ENCODE results near the gene DEGS2. TPM values are rescaled to one million over a fixed set of nuclear protein-coding genes. Genes with fewer than 3 reads are reported as not detected.

DEGS2 gene
- total and polyA plus RNA-seq, 2 experiments from 2014 or later, result 0.63 to 2.2 TPM

DNA sequence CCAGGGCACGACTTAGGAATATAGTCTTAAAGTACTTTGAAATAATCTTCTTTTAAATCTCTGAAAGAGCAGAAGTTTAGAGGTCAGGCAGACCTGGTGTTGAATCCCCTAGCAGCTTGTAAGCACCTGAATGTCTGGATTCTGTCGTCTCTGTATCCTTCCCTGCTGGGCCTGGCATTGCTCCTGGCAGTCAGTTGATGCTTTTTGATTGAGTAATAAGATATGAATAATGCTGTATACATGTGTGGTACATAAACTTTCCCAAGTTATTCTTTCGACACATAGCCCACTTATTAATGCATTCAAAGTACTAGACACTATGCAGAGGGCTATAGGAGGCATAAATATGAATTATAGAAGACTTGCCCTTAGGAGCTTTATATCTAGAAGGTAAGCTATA, 62.8 kb downstream of the DEGS2 start:
- DNase-seq (ENCODE audit: low spot score), result no peak
- Histone ChIP-seq H3K4me3 (no peak overlapping the region), H3K27ac (ENCODE audit: low read depth) (no peak overlapping the region), H4K20me1 (replicated peaks; ENCODE audit: insufficient read depth) (no peaks in the 10 kb centered on the region; the same call in 1 of the 2 replicates), H3K36me3 (ENCODE audit: insufficient read depth) (no peaks in the 10 kb centered on the region), H2AFZ (no peak overlapping the region), H3K4me2 (no peak overlapping the region), H3K27me3 (ENCODE audit: insufficient read depth) (no peaks in the 10 kb centered on the region), H3K9me2 (ENCODE audit: insufficient read depth) (no peaks in the 10 kb centered on the region), H3K79me2 (replicated peaks; ENCODE audit: insufficient read depth) (no peaks in the 10 kb centered on the region), H3F3A (replicated peaks; ENCODE audit: low read depth) (no peaks in the 10 kb centered on the region), H3K4me1 (ENCODE audit: insufficient read depth) (no peaks in the 10 kb centered on the region)
- no peak for ATAC-seq
- H3K4me1 Mint-ChIP-seq, result no peaks in the 10 kb centered on the region
- H3K27ac Mint-ChIP-seq, result no peak overlapping the region
- no peak overlapping the region for H3K4me3 Mint-ChIP-seq
- H3K27me3 Mint-ChIP-seq (ENCODE audit: insufficient read depth, low read depth, poor library complexity), result no peaks in the 10 kb centered on the region
- H3K36me3 Mint-ChIP-seq (ENCODE audit: low read depth), result no peaks in the 10 kb centered on the region
- no peaks in the 10 kb centered on the region for H3K9me3 Mint-ChIP-seq
- TF ChIP-seq, protein P1, sequence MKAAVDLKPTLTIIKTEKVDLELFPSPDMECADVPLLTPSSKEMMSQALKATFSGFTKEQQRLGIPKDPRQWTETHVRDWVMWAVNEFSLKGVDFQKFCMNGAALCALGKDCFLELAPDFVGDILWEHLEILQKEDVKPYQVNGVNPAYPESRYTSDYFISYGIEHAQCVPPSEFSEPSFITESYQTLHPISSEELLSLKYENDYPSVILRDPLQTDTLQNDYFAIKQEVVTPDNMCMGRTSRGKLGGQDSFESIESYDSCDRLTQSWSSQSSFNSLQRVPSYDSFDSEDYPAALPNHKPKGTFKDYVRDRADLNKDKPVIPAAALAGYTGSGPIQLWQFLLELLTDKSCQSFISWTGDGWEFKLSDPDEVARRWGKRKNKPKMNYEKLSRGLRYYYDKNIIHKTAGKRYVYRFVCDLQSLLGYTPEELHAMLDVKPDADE (IDR thresholded peaks at IDR 0.05), result no peak
- TF ChIP-seq STAT1 (IDR thresholded peaks at IDR 0.05; ENCODE audit: unreplicated experiment), result no peak
- TF ChIP-seq, protein P2, sequence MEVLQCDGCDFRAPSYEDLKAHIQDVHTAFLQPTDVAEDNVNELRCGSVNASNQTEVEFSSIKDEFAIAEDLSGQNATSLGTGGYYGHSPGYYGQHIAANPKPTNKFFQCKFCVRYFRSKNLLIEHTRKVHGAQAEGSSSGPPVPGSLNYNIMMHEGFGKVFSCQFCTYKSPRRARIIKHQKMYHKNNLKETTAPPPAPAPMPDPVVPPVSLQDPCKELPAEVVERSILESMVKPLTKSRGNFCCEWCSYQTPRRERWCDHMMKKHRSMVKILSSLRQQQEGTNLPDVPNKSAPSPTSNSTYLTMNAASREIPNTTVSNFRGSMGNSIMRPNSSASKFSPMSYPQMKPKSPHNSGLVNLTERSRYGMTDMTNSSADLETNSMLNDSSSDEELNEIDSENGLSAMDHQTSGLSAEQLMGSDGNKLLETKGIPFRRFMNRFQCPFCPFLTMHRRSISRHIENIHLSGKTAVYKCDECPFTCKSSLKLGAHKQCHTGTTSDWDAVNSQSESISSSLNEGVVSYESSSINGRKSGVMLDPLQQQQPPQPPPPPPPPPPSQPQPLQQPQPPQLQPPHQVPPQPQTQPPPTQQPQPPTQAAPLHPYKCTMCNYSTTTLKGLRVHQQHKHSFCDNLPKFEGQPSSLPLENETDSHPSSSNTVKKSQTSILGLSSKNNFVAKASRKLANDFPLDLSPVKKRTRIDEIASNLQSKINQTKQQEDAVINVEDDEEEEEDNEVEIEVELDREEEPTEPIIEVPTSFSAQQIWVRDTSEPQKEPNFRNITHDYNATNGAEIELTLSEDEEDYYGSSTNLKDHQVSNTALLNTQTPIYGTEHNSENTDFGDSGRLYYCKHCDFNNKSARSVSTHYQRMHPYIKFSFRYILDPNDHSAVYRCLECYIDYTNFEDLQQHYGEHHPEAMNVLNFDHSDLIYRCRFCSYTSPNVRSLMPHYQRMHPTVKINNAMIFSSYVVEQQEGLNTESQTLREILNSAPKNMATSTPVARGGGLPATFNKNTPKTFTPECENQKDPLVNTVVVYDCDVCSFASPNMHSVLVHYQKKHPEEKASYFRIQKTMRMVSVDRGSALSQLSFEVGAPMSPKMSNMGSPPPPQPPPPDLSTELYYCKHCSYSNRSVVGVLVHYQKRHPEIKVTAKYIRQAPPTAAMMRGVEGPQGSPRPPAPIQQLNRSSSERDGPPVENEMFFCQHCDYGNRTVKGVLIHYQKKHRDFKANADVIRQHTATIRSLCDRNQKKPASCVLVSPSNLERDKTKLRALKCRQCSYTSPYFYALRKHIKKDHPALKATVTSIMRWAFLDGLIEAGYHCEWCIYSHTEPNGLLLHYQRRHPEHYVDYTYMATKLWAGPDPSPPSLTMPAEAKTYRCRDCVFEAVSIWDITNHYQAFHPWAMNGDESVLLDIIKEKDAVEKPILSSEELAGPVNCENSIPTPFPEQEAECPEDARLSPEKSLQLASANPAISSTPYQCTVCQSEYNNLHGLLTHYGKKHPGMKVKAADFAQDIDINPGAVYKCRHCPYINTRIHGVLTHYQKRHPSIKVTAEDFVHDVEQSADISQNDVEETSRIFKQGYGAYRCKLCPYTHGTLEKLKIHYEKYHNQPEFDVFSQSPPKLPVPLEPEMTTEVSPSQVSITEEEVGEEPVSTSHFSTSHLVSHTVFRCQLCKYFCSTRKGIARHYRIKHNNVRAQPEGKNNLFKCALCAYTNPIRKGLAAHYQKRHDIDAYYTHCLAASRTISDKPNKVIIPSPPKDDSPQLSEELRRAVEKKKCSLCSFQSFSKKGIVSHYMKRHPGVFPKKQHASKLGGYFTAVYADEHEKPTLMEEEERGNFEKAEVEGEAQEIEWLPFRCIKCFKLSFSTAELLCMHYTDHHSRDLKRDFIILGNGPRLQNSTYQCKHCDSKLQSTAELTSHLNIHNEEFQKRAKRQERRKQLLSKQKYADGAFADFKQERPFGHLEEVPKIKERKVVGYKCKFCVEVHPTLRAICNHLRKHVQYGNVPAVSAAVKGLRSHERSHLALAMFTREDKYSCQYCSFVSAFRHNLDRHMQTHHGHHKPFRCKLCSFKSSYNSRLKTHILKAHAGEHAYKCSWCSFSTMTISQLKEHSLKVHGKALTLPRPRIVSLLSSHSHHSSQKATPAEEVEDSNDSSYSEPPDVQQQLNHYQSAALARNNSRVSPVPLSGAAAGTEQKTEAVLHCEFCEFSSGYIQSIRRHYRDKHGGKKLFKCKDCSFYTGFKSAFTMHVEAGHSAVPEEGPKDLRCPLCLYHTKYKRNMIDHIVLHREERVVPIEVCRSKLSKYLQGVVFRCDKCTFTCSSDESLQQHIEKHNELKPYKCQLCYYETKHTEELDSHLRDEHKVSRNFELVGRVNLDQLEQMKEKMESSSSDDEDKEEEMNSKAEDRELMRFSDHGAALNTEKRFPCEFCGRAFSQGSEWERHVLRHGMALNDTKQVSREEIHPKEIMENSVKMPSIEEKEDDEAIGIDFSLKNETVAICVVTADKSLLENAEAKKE (CRISPR knock-in tag; IDR thresholded peaks at IDR 0.05), result no peak
- TF ChIP-seq POLR2AphosphoS5 (IDR thresholded peaks at IDR 0.05; ENCODE audit: low read depth), result no peak
- TF ChIP-seq, protein P3, sequence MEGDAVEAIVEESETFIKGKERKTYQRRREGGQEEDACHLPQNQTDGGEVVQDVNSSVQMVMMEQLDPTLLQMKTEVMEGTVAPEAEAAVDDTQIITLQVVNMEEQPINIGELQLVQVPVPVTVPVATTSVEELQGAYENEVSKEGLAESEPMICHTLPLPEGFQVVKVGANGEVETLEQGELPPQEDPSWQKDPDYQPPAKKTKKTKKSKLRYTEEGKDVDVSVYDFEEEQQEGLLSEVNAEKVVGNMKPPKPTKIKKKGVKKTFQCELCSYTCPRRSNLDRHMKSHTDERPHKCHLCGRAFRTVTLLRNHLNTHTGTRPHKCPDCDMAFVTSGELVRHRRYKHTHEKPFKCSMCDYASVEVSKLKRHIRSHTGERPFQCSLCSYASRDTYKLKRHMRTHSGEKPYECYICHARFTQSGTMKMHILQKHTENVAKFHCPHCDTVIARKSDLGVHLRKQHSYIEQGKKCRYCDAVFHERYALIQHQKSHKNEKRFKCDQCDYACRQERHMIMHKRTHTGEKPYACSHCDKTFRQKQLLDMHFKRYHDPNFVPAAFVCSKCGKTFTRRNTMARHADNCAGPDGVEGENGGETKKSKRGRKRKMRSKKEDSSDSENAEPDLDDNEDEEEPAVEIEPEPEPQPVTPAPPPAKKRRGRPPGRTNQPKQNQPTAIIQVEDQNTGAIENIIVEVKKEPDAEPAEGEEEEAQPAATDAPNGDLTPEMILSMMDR (conservative IDR thresholded peaks at IDR 0.05; ENCODE audit: low read depth in 2 of 2), result no peak
- no peak for TF ChIP-seq CREB1 (CRISPR knock-in tag; IDR thresholded peaks at IDR 0.05; ENCODE audit: low read depth)
- TF ChIP-seq, protein P4, sequence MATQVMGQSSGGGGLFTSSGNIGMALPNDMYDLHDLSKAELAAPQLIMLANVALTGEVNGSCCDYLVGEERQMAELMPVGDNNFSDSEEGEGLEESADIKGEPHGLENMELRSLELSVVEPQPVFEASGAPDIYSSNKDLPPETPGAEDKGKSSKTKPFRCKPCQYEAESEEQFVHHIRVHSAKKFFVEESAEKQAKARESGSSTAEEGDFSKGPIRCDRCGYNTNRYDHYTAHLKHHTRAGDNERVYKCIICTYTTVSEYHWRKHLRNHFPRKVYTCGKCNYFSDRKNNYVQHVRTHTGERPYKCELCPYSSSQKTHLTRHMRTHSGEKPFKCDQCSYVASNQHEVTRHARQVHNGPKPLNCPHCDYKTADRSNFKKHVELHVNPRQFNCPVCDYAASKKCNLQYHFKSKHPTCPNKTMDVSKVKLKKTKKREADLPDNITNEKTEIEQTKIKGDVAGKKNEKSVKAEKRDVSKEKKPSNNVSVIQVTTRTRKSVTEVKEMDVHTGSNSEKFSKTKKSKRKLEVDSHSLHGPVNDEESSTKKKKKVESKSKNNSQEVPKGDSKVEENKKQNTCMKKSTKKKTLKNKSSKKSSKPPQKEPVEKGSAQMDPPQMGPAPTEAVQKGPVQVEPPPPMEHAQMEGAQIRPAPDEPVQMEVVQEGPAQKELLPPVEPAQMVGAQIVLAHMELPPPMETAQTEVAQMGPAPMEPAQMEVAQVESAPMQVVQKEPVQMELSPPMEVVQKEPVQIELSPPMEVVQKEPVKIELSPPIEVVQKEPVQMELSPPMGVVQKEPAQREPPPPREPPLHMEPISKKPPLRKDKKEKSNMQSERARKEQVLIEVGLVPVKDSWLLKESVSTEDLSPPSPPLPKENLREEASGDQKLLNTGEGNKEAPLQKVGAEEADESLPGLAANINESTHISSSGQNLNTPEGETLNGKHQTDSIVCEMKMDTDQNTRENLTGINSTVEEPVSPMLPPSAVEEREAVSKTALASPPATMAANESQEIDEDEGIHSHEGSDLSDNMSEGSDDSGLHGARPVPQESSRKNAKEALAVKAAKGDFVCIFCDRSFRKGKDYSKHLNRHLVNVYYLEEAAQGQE (IDR thresholded peaks at IDR 0.05; ENCODE audit: unreplicated experiment), result no peak
- no peak for TF ChIP-seq NANOG (IDR thresholded peaks at IDR 0.05; ENCODE audit: borderline replicate concordance)
- no peak for TF ChIP-seq EZH2phosphoT487 (IDR thresholded peaks at IDR 0.05; ENCODE audit: unreplicated experiment)
- no peak for TF ChIP-seq JUNB (IDR thresholded peaks at IDR 0.05; ENCODE audit: unreplicated experiment)
- no peak for TF ChIP-seq ZNF331 (CRISPR knock-in tag; IDR thresholded peaks at IDR 0.05; ENCODE audit: low read depth)
- no peak for TF ChIP-seq EZH2 (IDR thresholded peaks at IDR 0.05; ENCODE audit: low read depth, unreplicated experiment)
- TF ChIP-seq ZNF114 (CRISPR knock-in tag; IDR thresholded peaks at IDR 0.05), result no peak
